Gastroesophageal sphincter (tissue), 4 donors: ENCODE data around the gene BMPR2. TPM values are rescaled to one million over a fixed set of nuclear protein-coding genes. Genes with fewer than 3 reads are reported as not detected.
A peak's percentile ranks its signal among the peaks of the same experiment; 100 is the strongest.

Source experiments
- ATAC-seq: fragments of 150-250 bp; one replicate; pipeline ENCODE4 v1.9.1; 2016; ENCODE audit warnings: mild to moderate bottlenecking, moderate library complexity
- H3K27ac ChIP-seq, 4 donors: fragments of 200-600 bp; sonication (generic) in 3 of 4; 1 replicate in 3 of 4; 2 replicates in 1 of 4; pipeline ENCODE4 v1.5.1; 2016 to 2019
- H3K27me3 ChIP-seq: fragments of 200-600 bp; sonication (generic); one replicate; pipeline ENCODE4 v1.5.1; 2019
- H3K36me3 ChIP-seq, 2 donors: fragments of 200-600 bp; sonication (generic); one replicate each; pipeline ENCODE4 v1.5.1; 2019; ENCODE audit warnings: control low read depth in 1 of 2
- H3K4me1 ChIP-seq, 3 donors: fragments of 200-600 bp; sonication (generic); 1 replicate in 2 of 3; 2 replicates in 1 of 3; pipeline ENCODE4 v1.5.1; 2016 to 2019; ENCODE audit warnings: control low read depth in 2 of 3
- H3K4me3 ChIP-seq, 2 donors: fragments of 200-600 bp; sonication (generic); one replicate each; pipeline ENCODE4 v1.5.1; 2019; ENCODE audit warnings: mild to moderate bottlenecking in 1 of 2, moderate library complexity in 1 of 2
- H3K9me3 ChIP-seq, 3 donors: fragments of 200-600 bp; sonication (generic); one replicate each; pipeline ENCODE4 v1.5.1; 2017 to 2019; ENCODE audit warnings: control low read depth in 2 of 3
- CTCF ChIP-seq, 4 experiments: fragments of 200-600 bp in 2 of 4; fragments of 450-650 bp in 2 of 4; sonication (generic) in 1 of 4; IDR thresholded peaks; one replicate each; pipeline ENCODE4 v1.5.1; 2017 to 2019; ENCODE audit warnings: antibody characterized with exemption in 4 of 4, mild to moderate bottlenecking in 2 of 4, moderate library complexity in 2 of 4
- EP300 ChIP-seq: sonication (generic); formaldehyde crosslinking; IDR thresholded peaks from one replicate; pipeline ENCODE4 v1.6.1; 2017; ENCODE audit warnings: antibody characterized with exemption, mild to moderate bottlenecking
- POLR2A ChIP-seq, 2 donors: fragments of 450-650 bp; IDR thresholded peaks; one replicate each; pipeline ENCODE4 v1.6.1; 2017; ENCODE audit warnings: antibody characterized with exemption in 2 of 2, mild to moderate bottlenecking in 2 of 2, moderate library complexity in 1 of 2
- POLR2AphosphoS5 ChIP-seq: sonication (generic); formaldehyde crosslinking; IDR thresholded peaks from one replicate; pipeline ENCODE4 v1.6.1; 2017; ENCODE audit warnings: antibody characterized with exemption
- WGBS, 2 donors: methylation state at CpG; one replicate each; pipeline ENCODE4 v1.1.5; 2018; ENCODE audit warnings: low coverage in 1 of 2; 5-methylcytosine and 5-hydroxymethylcytosine counted together
- total RNA-seq, 4 donors: library from RNA; depleted of rRNA; stranded (reverse); fragments of >200 nt; gene quantifications; one replicate each; pipeline ENCODE4 v1.1.0, GENCODE V29; 2016

BMPR2 gene
- total RNA-seq, 4 donors from 2014 or later, result 53.4 to 86.9 (median 70.0) TPM

GRCh38 chr2:202418511-202418910 is 42.4 kb downstream of the BMPR2 start:
- Histone ChIP-seq H3K9me3 (no peaks in the 10 kb centered on the region), H3K4me1 (peaks cover 0 to 53% (median 0%) of the 10 kb centered on the region in 3 donors), H3K4me3 (no peak overlapping the region), H3K36me3 (no peaks in the 10 kb centered on the region), H3K27ac (no peak overlapping the region), H3K27me3 (no peaks in the 10 kb centered on the region)
- TF ChIP-seq CTCF (IDR thresholded peaks at IDR 0.05), result no peak
- TF ChIP-seq EP300, result no peak
- no peak for TF ChIP-seq POLR2AphosphoS5
- no peak for ATAC-seq

GRCh38 chr2:202423139-202423538 is 47.0 kb downstream of the BMPR2 start:
- Histone ChIP-seq H3K27me3 (no peaks in the 10 kb centered on the region), H3K4me1 (peaks cover 0 to 50% (median 0%) of the 10 kb centered on the region in 3 donors), H3K4me3 (no peak overlapping the region), H3K36me3 (no peaks in the 10 kb centered on the region), H3K9me3 (no peaks in the 10 kb centered on the region), H3K27ac (no peak overlapping the region)
- TF ChIP-seq POLR2AphosphoS5 (no peak), EP300 (no peak), CTCF (IDR thresholded peaks at IDR 0.05) (no peak), POLR2A (IDR thresholded peaks at IDR 0.05) (no peak)
- no peak for ATAC-seq
- 0 to 35% methylated on average over 1 to 2 of the region's 2 CpGs for WGBS, 2 donors

GRCh38 chr2:202425036-202425435 is 48.9 kb downstream of the BMPR2 start:
- 75 to 92% methylated on average over 2 to 5 of the region's 5 CpGs for WGBS, 2 donors
- TF ChIP-seq CTCF (IDR thresholded peaks at IDR 0.05), result no peak
- TF ChIP-seq POLR2AphosphoS5, result no peak
- no peak for TF ChIP-seq POLR2A (IDR thresholded peaks at IDR 0.05)
- TF ChIP-seq EP300, result no peak

GRCh38 chr2:202426751-202427150 is 50.6 kb downstream of the BMPR2 start:
- H3K27me3 ChIP-seq, result no peaks in the 10 kb centered on the region
- H3K4me3 ChIP-seq, result no peak overlapping the region
- no peak for ATAC-seq
- no peak overlapping the region for H3K27ac ChIP-seq
- H3K4me1 ChIP-seq, result peaks cover 4 to 58% (median 16%) of the 10 kb centered on the region in 3 donors
- no peak for TF ChIP-seq EP300
- no peak for TF ChIP-seq POLR2AphosphoS5
- TF ChIP-seq CTCF (IDR thresholded peaks at IDR 0.05), result no peak
- no peak for TF ChIP-seq POLR2A (IDR thresholded peaks at IDR 0.05)
- WGBS, 2 donors, result 88 to 93% methylated on average over 5 to 8 of the region's 8 CpGs
- no peaks in the 10 kb centered on the region for H3K9me3 ChIP-seq
- H3K36me3 ChIP-seq, result no peaks in the 10 kb centered on the region

More at GRCh38 chr2:202425036-202425435, 48.9 kb downstream of the BMPR2 start:
- Histone ChIP-seq H3K36me3 (no peaks in the 10 kb centered on the region), H3K27me3 (no peaks in the 10 kb centered on the region), H3K9me3 (no peaks in the 10 kb centered on the region), H3K4me1 (peaks cover 4 to 54% (median 11%) of the 10 kb centered on the region in 3 donors), H3K27ac (no peak overlapping the region), H3K4me3 (no peak overlapping the region)
- no peak for ATAC-seq

GRCh38 chr2:202429164-202429980 is 53.2 kb downstream of the BMPR2 start:
- Histone ChIP-seq H3K27ac (peak overlapping the region; percentile 79 to 90 (median 84)), H3K36me3 (no peaks in the 10 kb centered on the region), H3K9me3 (no peaks in the 10 kb centered on the region), H3K27me3 (no peaks in the 10 kb centered on the region), H3K4me3 (no peak overlapping the region), H3K4me1 (peaks cover 8 to 65% (median 23%) of the 10 kb centered on the region in 3 donors)
- no peak for TF ChIP-seq CTCF (IDR thresholded peaks at IDR 0.05)
- TF ChIP-seq POLR2A (IDR thresholded peaks at IDR 0.05), result no peak
- no peak for TF ChIP-seq EP300
- peak; percentile 98 for TF ChIP-seq POLR2AphosphoS5
- WGBS, 2 donors, result 32 to 50% methylated on average over 6 of the region's 6 CpGs
- ATAC-seq, result no peak
